PC-3 (cell line): ENCODE data around the gene NIM1K. TPM values are rescaled to one million over a fixed set of nuclear protein-coding genes. Genes with fewer than 3 reads are reported as not detected.

Experiments
- ATAC-seq: fragments of 200-7000 bp; cut with Tn5 transposase; 2 replicates; pipeline ENCODE4 v1.9.1; 2020; ENCODE audit warnings: mild to moderate bottlenecking, moderate library complexity
- BruUV-seq: library from RNA; stranded (reverse); fragments of 400-500 nt; replicated peaks from 2 replicates; lab custom pipeline; 2021; lab: Mats Ljungman, UMichigan
- CTCF ChIA-PET: fragments of 300-600 bp; sonication (Branson Sonifier 250); formaldehyde crosslinking; loops from one replicate; lab custom pipeline; 2022; ENCODE audit warnings: antibody characterized with exemption; lab: Charles Lee
- POLR2A ChIA-PET: fragments of 300-600 bp; sonication (Branson Sonifier 250); formaldehyde crosslinking; loops from one replicate; lab custom pipeline; 2022; ENCODE audit warnings: antibody characterized with exemption; ENCODE audit not compliant: unreplicated experiment; lab: Charles Lee
- DNase-seq: peaks from one replicate; pipeline ENCODE4 v3.0.0-alpha.2; 2015
- H2AFZ ChIP-seq: fragments of 300-600 bp; sonication (generic); 2 replicates; pipeline ENCODE4 v1.6.0; 2016; ENCODE audit warnings: antibody characterized with exemption, low read length
- H3F3A ChIP-seq: fragments of 300-600 bp; sonication (generic); one replicate; pipeline ENCODE4 v1.6.0; 2017; ENCODE audit warnings: antibody characterized with exemption, low read length, control low read depth, mild to moderate bottlenecking; ENCODE audit not compliant: unreplicated experiment
- H3K27ac ChIP-seq: fragments of 300-600 bp; sonication (generic); 2 replicates; pipeline ENCODE4 v1.5.1; 2016; ENCODE audit warnings: mild to moderate bottlenecking, low read length
- H3K27me3 ChIP-seq: fragments of 300-600 bp; sonication (generic); 2 replicates; pipeline ENCODE4 v1.6.1; 2016; ENCODE audit warnings: low read length, mixed read lengths
- H3K36me3 ChIP-seq: fragments of 300-600 bp; sonication (generic); 2 replicates; pipeline ENCODE4 v1.6.1; 2016; ENCODE audit warnings: low read depth, mixed run types, low read length, mixed read lengths
- H3K4me1 ChIP-seq: fragments of 300-600 bp; sonication (generic); 2 replicates; pipeline ENCODE4 v1.5.1; 2016; ENCODE audit warnings: low read length; ENCODE audit not compliant: insufficient read depth
- H3K4me2 ChIP-seq: fragments of 300-600 bp; sonication (generic); 2 replicates; pipeline ENCODE4 v1.6.0; 2016; ENCODE audit warnings: low read length
- H3K4me3 ChIP-seq: fragments of 300-600 bp; sonication (generic); 2 replicates; pipeline ENCODE4 v1.5.1; 2016; ENCODE audit warnings: mild to moderate bottlenecking, low read length, mixed read lengths
- H3K79me2 ChIP-seq: fragments of 300-600 bp; sonication (generic); 2 replicates; pipeline ENCODE4 v1.6.1; 2017; ENCODE audit warnings: low read length, mixed read lengths
- H3K9ac ChIP-seq: fragments of 300-600 bp; sonication (generic); 2 replicates; pipeline ENCODE4 v1.6.0; 2016; ENCODE audit warnings: mild to moderate bottlenecking, low read length
- H3K9me2 ChIP-seq: fragments of 300-600 bp; sonication (generic); replicated peaks from 2 replicates; pipeline ENCODE4 v1.6.1; 2016; ENCODE audit warnings: mixed run types, low read length, mixed read lengths
- H3K9me3 ChIP-seq: fragments of 300-600 bp; sonication (generic); 2 replicates; pipeline ENCODE4 v1.6.1; 2016; ENCODE audit warnings: low read length, mixed read lengths
- H4K20me1 ChIP-seq: fragments of 300-600 bp; sonication (generic); 2 replicates; pipeline ENCODE4 v1.6.1; 2016; ENCODE audit warnings: low read length, mixed read lengths
- CTCF ChIP-seq: fragments of 300-600 bp; sonication (generic); conservative IDR thresholded peaks from 2 replicates; pipeline ENCODE4 v1.5.1; 2017; ENCODE audit warnings: antibody characterized with exemption, low read depth, mild to moderate bottlenecking, low read length
- EZH2 ChIP-seq: fragments of 300-600 bp; sonication (generic); IDR thresholded peaks from one replicate; pipeline ENCODE4 v1.6.1; 2017; ENCODE audit warnings: antibody characterized with exemption, mild to moderate bottlenecking, low read length; ENCODE audit not compliant: unreplicated experiment
- EZH2phosphoT487 ChIP-seq: fragments of 300-600 bp; sonication (generic); IDR thresholded peaks from 2 replicates; pipeline ENCODE4 v1.6.1; 2018; ENCODE audit warnings: mild to moderate bottlenecking, antibody characterized with exemption, low read length, borderline replicate concordance
- intact Hi-C: fragments of 100-400 bp; cut with micrococcal nuclease; formaldehyde crosslinking; loops from 2 replicates; pipeline ENCODE4 v1.9.0; 2023
- total RNA-seq: library from RNA; depleted of rRNA; stranded (reverse); fragments of >200 nt; gene quantifications from 2 replicates; pipeline ENCODE4 v1.2.3, GENCODE V29; 2014

Gene NIM1K
- total RNA-seq, 1 experiment from 2014 or later: 0.26 TPM

GRCh38 chr5:43202380-43202779, 10.4 kb downstream of the NIM1K start:
- ATAC-seq (no peak), DNase-seq (no peak)
- H3K4me3 ChIP-seq: no peak overlapping the region
- no peak for TF ChIP-seq EZH2phosphoT487
- no peak for TF ChIP-seq CTCF
- TF ChIP-seq EZH2: no peak
- H3F3A ChIP-seq: no peaks in the 10 kb centered on the region
- H3K9me2 ChIP-seq: no peaks in the 10 kb centered on the region
- no peaks in the 10 kb centered on the region for H3K27me3 ChIP-seq
- no peaks in the 10 kb centered on the region for H3K79me2 ChIP-seq
- no peaks in the 10 kb centered on the region for H3K9me3 ChIP-seq
- H3K4me2 ChIP-seq: no peak overlapping the region
- ChIA-PET POLR2A (no interaction called here), CTCF (interaction anchor here (0.6 kb wide), 2 partner anchors 9 to 59 kb away, joined by 3 to 8 read pairs; no protein-coding TSS in a partner anchor)
- H3K36me3 ChIP-seq: no peaks in the 10 kb centered on the region
- no peak overlapping the region for H3K9ac ChIP-seq
- no peaks in the 10 kb centered on the region for H4K20me1 ChIP-seq
- BruUV-seq: no TSS peak
- H2AFZ ChIP-seq: 0 out of 2 replicates have a peak overlapping the region, but pooled peaks have one; percentile 51
- peak overlapping the region; percentile 79 for H3K27ac ChIP-seq
- intact Hi-C loops: loop anchor here (2.0 to 10.0 kb wide), 2 partner anchors 104 to 282 kb away; partner anchors contain the start of gene TMEM267
- peaks cover 11% of the 10 kb centered on the region for H3K4me1 ChIP-seq

GRCh38 chr5:43203373-43203772, 11.3 kb downstream of the NIM1K start:
- TF ChIP-seq EZH2: no peak
- TF ChIP-seq CTCF: peak; percentile 46; the same call in 1 of the 2 replicates
- TF ChIP-seq EZH2phosphoT487: no peak
- H3K9me3 ChIP-seq: no peaks in the 10 kb centered on the region
- no peaks in the 10 kb centered on the region for H3K9me2 ChIP-seq
- peak; percentile 98 for DNase-seq
- ATAC-seq: peak; percentile 92
- no peaks in the 10 kb centered on the region for H3K79me2 ChIP-seq
- no peaks in the 10 kb centered on the region for H3K27me3 ChIP-seq
- intact Hi-C loops: loop anchor here (1.0 to 10.0 kb wide), 3 partner anchors 10 to 281 kb away; partner anchors contain the start of gene TMEM267
- H3K36me3 ChIP-seq: no peaks in the 10 kb centered on the region
- H3K9ac ChIP-seq: peak overlapping the region; percentile 37; the same call in 1 of the 2 replicates
- no peaks in the 10 kb centered on the region for H4K20me1 ChIP-seq
- peak overlapping the region; percentile 30 for H3K4me2 ChIP-seq
- no peak overlapping the region for H3K4me3 ChIP-seq
- H3K27ac ChIP-seq: peak overlapping the region; percentile 79
- ChIA-PET POLR2A (interaction anchor here (0.6 kb wide), 2 partner anchors 10 to 22 kb away, joined by 5 read pairs; no protein-coding TSS in a partner anchor), CTCF (interaction anchor here (0.5 to 0.6 kb wide), 5 partner anchors 82 to 337 kb away, joined by 3 to 5 read pairs (median 4); no protein-coding TSS in a partner anchor)
- no TSS peak for BruUV-seq
- H2AFZ ChIP-seq: peak overlapping the region; percentile 51
- peaks cover 21% of the 10 kb centered on the region for H3K4me1 ChIP-seq
- no peaks in the 10 kb centered on the region for H3F3A ChIP-seq

- no TSS peak for BruUV-seq
- intact Hi-C loops: loop anchor here (10.0 kb wide), 1 partner anchor 280 kb away; the partner anchor contains the start of gene TMEM267
- Histone ChIP-seq H3K9me3 (no peaks in the 10 kb centered on the region), H4K20me1 (no peaks in the 10 kb centered on the region), H3K27ac (no peak overlapping the region), H2AFZ (no peak overlapping the region), H3K4me1 (peaks cover 30% of the 10 kb centered on the region), H3K27me3 (no peaks in the 10 kb centered on the region), H3F3A (no peaks in the 10 kb centered on the region), H3K9me2 (no peaks in the 10 kb centered on the region), H3K36me3 (no peaks in the 10 kb centered on the region), H3K9ac (no peak overlapping the region), H3K79me2 (no peaks in the 10 kb centered on the region), H3K4me3 (no peak overlapping the region), H3K4me2 (no peak overlapping the region)
- CTCF ChIA-PET: no interaction called here
- no peak for ATAC-seq
- no peak for DNase-seq
- TF ChIP-seq EZH2phosphoT487 (no peak), CTCF (no peak)
- POLR2A ChIA-PET: no interaction called here
Measured at GRCh38 chr5:43204958-43205357, 12.9 kb downstream of the NIM1K start.
